K562 (cell line): ENCODE data around the gene KLF2. TPM values are rescaled to one million over a fixed set of nuclear protein-coding genes. Genes with fewer than 3 reads are reported as not detected.

Source experiments
- ARHGAP35 ChIP-seq: fragments of 450-650 bp; IDR thresholded peaks from 2 replicates; pipeline ENCODE4 v1.6.1; 2018; ENCODE audit not compliant: partially characterized antibody
- FOXJ3 ChIP-seq: sonication (generic); formaldehyde crosslinking; IDR thresholded peaks from 2 replicates; pipeline ENCODE4 v1.4.0; 2020; ENCODE audit warnings: mild to moderate bottlenecking, missing genetic modification reagents
- MAZ ChIP-seq, 2 experiments: fragments of 450-650 bp in 1 of 2; sonication (generic) in 1 of 2; formaldehyde crosslinking; IDR thresholded peaks in 1 of 2; conservative IDR thresholded peaks in 1 of 2; 2 replicates each; pipeline versions ENCODE4 v1.4.0 to v1.5.0; 2020; ENCODE audit warnings: mild to moderate bottlenecking in 1 of 2, missing genetic modification reagents in 1 of 2
- NCOA4 ChIP-seq: fragments of 450-650 bp; IDR thresholded peaks from 2 replicates; pipeline ENCODE4 v1.6.1; 2018; ENCODE audit warnings: mild to moderate bottlenecking; ENCODE audit not compliant: partially characterized antibody
- POLR3G ChIP-seq: IDR thresholded peaks from 2 replicates; pipeline ENCODE4 v1.6.1; 2011; ENCODE audit not compliant: insufficient read length, insufficient replicate concordance; ENCODE audit errors: extremely low read depth
- SRSF9 ChIP-seq: fragments of 200-400 bp; formaldehyde crosslinking; IDR thresholded peaks from 2 replicates; pipeline ENCODE4 v1.6.1; 2017; ENCODE audit warnings: low read depth, low read length, borderline replicate concordance
- TEAD1 ChIP-seq, 2 experiments: fragments of 450-650 bp in 1 of 2; sonication (generic) in 1 of 2; formaldehyde crosslinking; IDR thresholded peaks; 2 replicates each; pipeline versions ENCODE4 v1.4.0 to v1.8.0; 2020 to 2022; ENCODE audit warnings: mild to moderate bottlenecking in 2 of 2, missing genetic modification reagents in 1 of 2
- ZNF232 ChIP-seq: sonication (generic); formaldehyde crosslinking; IDR thresholded peaks from 2 replicates; pipeline ENCODE4 v1.8.0; 2022; ENCODE audit warnings: mild to moderate bottlenecking, missing genetic modification reagents
- ZNF785 ChIP-seq: fragments of 250-450 bp; sonication (Bioruptor Pico); IDR thresholded peaks from 2 replicates; pipeline ENCODE4 v1.4.0; 2020; ENCODE audit warnings: mild to moderate bottlenecking
- polyA plus RNA-seq, 8 experiments: library from polyadenylated mRNA; depleted of rRNA in 4 of 8; stranded (reverse) in 5 of 8; unstranded in 3 of 8; fragments of >200 nt; fragmentation: Nextera tagmentation in 2 of 8; fragmentation: Illumina TruSeq in 1 of 8; extraction: Ambion mirVana in 2 of 8; extraction: Trizol in 1 of 8; gene quantifications; 2 replicates each; pipeline versions ENCODE4 v1.2.1 to v1.2.3, GENCODE V29; 2011 to 2014; ENCODE audit warnings: inconsistent platforms in 1 of 8, missing spikeins in 1 of 8
- total RNA-seq, 7 experiments: library from RNA; depleted of rRNA in 6 of 7; stranded (reverse); fragments of >200 nt in 6 of 7; fragmentation: Illumina TruSeq in 2 of 7; extraction: Trizol in 2 of 7; gene quantifications; 2 replicates each; pipeline versions ENCODE4 v1.2.1 to v1.2.3, GENCODE V29; 2011 to 2021; ENCODE audit warnings: low replicate concordance in 1 of 7
- TF ChIP-seq, protein P1 (sequence below): fragments of 250-450 bp; sonication (Bioruptor Pico); IDR thresholded peaks from 2 replicates; pipeline ENCODE4 v1.4.0; 2020; ENCODE audit warnings: mild to moderate bottlenecking, moderate library complexity
- TF ChIP-seq, protein P2 (sequence below): fragments of 250-450 bp; sonication (Bioruptor Pico); IDR thresholded peaks from 2 replicates; pipeline ENCODE4 v1.4.0; 2020
- TF ChIP-seq, protein P3 (sequence below): sonication (generic); formaldehyde crosslinking; IDR thresholded peaks from 2 replicates; pipeline ENCODE4 v1.8.1; 2022; ENCODE audit warnings: missing genetic modification reagents
- TF ChIP-seq, protein P4 (sequence below): sonication (generic); formaldehyde crosslinking; IDR thresholded peaks from 2 replicates; pipeline ENCODE4 v1.8.1; 2023; ENCODE audit warnings: mild to moderate bottlenecking, missing genetic modification reagents
- TF ChIP-seq, protein P5 (sequence below), 3 experiments: fragments of 200-800 bp in 1 of 3; fragments of 250-450 bp in 1 of 3; fragments of 450-650 bp in 1 of 3; sonication (Bioruptor Pico) in 1 of 3; sonication (Bioruptor generic) in 1 of 3; formaldehyde crosslinking in 1 of 3; IDR thresholded peaks; 2 replicates each; pipeline versions ENCODE4 v1.6.1 to v1.8.0; 2016 to 2022; ENCODE audit warnings: mild to moderate bottlenecking in 2 of 3, missing genetic modification characterization in 2 of 3, missing compliant biosample characterization in 1 of 3, moderate library complexity in 1 of 3
- TF ChIP-seq, protein P6 (sequence below), 2 experiments: IDR thresholded peaks; 2 replicates each; pipeline ENCODE4 v1.6.1; 2011; ENCODE audit warnings: borderline replicate concordance in 1 of 2, control low read depth in 1 of 2, low read depth in 1 of 2, low read length in 1 of 2, mild to moderate bottlenecking in 1 of 2, mixed read lengths in 1 of 2, moderate library complexity in 1 of 2; ENCODE audit not compliant: insufficient read depth in 1 of 2, insufficient read length in 1 of 2, poor library complexity in 1 of 2, severe bottlenecking in 1 of 2; ENCODE audit errors: extremely low read depth in 1 of 2

KLF2 gene
- total and polyA plus RNA-seq, 9 of the 15 experiments (the other 6 are each of a cell fraction or from before 2014, with no cell fraction given): 0.07 to 0.71 TPM; not detected in 7

DNA sequence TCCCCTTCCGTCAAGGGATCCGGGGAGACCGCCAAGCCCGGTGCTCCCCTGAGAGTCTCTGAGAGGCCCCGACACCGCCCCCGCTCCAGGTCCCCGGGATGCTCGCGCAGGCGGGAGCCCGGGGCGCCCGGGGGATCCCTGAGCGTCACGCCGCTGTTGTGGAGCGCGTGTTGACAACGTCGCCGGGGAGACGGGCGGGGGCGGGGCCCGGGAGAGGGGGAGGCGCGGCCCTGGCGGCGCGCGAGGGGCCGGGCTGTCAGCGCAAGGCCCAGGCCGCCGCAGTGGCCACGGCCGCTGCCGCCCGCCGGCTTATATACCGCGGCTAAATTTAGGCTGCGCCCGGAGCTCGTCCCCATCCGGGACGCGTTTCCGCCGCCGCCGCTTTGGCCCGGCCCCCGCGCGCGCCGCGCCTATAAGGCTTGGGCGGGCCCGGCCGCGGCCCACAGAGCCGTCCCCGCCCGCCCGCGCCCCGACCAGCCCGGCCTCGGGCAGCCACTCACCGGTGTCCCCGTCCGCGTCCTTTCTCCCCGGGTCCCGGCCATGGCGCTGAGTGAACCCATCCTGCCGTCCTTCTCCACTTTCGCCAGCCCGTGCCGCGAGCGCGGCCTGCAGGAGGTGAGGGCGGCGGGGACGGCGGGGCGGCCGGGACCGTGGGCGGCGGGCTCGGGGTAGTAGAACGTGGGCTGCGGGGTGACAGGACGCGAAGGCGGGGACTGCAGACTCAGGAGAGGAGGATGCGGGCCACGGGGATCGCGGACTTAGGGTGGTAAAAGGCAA is at the start of gene KLF2 (continued):
- TF ChIP-seq, protein P1, sequence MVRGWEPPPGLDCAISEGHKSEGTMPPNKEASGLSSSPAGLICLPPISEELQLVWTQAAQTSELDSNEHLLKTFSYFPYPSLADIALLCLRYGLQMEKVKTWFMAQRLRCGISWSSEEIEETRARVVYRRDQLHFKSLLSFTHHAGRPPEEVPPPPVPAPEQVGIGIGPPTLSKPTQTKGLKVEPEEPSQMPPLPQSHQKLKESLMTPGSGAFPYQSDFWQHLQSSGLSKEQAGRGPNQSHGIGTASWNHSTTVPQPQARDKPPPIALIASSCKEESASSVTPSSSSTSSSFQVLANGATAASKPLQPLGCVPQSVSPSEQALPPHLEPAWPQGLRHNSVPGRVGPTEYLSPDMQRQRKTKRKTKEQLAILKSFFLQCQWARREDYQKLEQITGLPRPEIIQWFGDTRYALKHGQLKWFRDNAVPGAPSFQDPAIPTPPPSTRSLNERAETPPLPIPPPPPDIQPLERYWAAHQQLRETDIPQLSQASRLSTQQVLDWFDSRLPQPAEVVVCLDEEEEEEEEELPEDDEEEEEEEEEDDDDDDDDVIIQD: no peak
- TF ChIP-seq, protein P2, sequence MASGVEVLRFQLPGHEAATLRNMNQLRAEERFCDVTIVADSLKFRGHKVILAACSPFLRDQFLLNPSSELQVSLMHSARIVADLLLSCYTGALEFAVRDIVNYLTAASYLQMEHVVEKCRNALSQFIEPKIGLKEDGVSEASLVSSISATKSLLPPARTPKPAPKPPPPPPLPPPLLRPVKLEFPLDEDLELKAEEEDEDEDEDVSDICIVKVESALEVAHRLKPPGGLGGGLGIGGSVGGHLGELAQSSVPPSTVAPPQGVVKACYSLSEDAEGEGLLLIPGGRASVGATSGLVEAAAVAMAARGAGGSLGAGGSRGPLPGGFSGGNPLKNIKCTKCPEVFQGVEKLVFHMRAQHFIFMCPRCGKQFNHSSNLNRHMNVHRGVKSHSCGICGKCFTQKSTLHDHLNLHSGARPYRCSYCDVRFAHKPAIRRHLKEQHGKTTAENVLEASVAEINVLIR (CRISPR knock-in tag): no peak
- TF ChIP-seq ZNF232 (no peak), SRSF9 (no peak), POLR3G (no peak), TEAD1 (CRISPR knock-in tag; IDR thresholded peaks at IDR 0.05) (no peak), NCOA4 (no peak), FOXJ3 (CRISPR knock-in tag) (peak; percentile 96), ARHGAP35 (no peak), ZNF785 (CRISPR knock-in tag) (no peak), MAZ (CRISPR knock-in tag; conservative IDR thresholded peaks at IDR 0.05 in 1 of 2, IDR thresholded peaks at IDR 0.05 in 1 of 2) (peak; percentile 21 to 46; a peak in 2 of 4 replicates)
- TF ChIP-seq, protein P3, sequence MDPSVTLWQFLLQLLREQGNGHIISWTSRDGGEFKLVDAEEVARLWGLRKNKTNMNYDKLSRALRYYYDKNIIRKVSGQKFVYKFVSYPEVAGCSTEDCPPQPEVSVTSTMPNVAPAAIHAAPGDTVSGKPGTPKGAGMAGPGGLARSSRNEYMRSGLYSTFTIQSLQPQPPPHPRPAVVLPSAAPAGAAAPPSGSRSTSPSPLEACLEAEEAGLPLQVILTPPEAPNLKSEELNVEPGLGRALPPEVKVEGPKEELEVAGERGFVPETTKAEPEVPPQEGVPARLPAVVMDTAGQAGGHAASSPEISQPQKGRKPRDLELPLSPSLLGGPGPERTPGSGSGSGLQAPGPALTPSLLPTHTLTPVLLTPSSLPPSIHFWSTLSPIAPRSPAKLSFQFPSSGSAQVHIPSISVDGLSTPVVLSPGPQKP (CRISPR knock-in tag): no peak
- TF ChIP-seq, protein P4, sequence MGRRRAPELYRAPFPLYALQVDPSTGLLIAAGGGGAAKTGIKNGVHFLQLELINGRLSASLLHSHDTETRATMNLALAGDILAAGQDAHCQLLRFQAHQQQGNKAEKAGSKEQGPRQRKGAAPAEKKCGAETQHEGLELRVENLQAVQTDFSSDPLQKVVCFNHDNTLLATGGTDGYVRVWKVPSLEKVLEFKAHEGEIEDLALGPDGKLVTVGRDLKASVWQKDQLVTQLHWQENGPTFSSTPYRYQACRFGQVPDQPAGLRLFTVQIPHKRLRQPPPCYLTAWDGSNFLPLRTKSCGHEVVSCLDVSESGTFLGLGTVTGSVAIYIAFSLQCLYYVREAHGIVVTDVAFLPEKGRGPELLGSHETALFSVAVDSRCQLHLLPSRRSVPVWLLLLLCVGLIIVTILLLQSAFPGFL (CRISPR knock-in tag): no peak
- TF ChIP-seq, protein P5, sequence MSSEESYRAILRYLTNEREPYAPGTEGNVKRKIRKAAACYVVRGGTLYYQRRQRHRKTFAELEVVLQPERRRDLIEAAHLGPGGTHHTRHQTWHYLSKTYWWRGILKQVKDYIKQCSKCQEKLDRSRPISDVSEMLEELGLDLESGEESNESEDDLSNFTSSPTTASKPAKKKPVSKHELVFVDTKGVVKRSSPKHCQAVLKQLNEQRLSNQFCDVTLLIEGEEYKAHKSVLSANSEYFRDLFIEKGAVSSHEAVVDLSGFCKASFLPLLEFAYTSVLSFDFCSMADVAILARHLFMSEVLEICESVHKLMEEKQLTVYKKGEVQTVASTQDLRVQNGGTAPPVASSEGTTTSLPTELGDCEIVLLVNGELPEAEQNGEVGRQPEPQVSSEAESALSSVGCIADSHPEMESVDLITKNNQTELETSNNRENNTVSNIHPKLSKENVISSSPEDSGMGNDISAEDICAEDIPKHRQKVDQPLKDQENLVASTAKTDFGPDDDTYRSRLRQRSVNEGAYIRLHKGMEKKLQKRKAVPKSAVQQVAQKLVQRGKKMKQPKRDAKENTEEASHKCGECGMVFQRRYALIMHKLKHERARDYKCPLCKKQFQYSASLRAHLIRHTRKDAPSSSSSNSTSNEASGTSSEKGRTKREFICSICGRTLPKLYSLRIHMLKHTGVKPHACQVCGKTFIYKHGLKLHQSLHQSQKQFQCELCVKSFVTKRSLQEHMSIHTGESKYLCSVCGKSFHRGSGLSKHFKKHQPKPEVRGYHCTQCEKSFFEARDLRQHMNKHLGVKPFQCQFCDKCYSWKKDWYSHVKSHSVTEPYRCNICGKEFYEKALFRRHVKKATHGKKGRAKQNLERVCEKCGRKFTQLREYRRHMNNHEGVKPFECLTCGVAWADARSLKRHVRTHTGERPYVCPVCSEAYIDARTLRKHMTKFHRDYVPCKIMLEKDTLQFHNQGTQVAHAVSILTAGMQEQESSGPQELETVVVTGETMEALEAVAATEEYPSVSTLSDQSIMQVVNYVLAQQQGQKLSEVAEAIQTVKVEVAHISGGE (CRISPR knock-in tag; IDR thresholded peaks at IDR 0.05): 0 out of 6 replicates have a peak, but pooled peaks of 1 of the 3 experiments have one; percentile 33
- TF ChIP-seq, protein P6, sequence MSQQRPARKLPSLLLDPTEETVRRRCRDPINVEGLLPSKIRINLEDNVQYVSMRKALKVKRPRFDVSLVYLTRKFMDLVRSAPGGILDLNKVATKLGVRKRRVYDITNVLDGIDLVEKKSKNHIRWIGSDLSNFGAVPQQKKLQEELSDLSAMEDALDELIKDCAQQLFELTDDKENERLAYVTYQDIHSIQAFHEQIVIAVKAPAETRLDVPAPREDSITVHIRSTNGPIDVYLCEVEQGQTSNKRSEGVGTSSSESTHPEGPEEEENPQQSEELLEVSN (IDR thresholded peaks at IDR 0.05; ENCODE audit: borderline replicate concordance in 1 of 2, extremely low read depth in 1 of 2, insufficient read depth in 1 of 2, insufficient read length in 1 of 2, low read depth in 1 of 2, low read length in 1 of 2, poor library complexity in 1 of 2, severe bottlenecking in 1 of 2): peak in 1 of 2 experiments; percentile 20
